Prostate gland (tissue), 2 donors: Measurements from ENCODE around the gene DPEP3. TPM values are rescaled to one million over a fixed set of nuclear protein-coding genes. Genes with fewer than 3 reads are reported as not detected.

Experiments
- DNase-seq: peaks from one replicate; pipeline ENCODE4 v3.0.0-alpha.2; 2019; ENCODE audit warnings: low spot score
- H3K27ac ChIP-seq, 2 donors: fragments of 200-600 bp; sonication (generic); 2 replicates each; pipeline ENCODE4 v1.5.1; 2017 to 2019
- H3K27me3 ChIP-seq: fragments of 200-600 bp; sonication (generic); replicated peaks from 2 replicates; pipeline ENCODE4 v1.5.1; 2019; ENCODE audit not compliant: insufficient read depth
- H3K36me3 ChIP-seq, 2 donors: fragments of 200-600 bp; sonication (generic); 1 replicate in 1 of 2; 2 replicates in 1 of 2; pipeline versions ENCODE4 v1.5.1 to v1.8.1; 2017 to 2019
- H3K4me1 ChIP-seq: fragments of 200-600 bp; sonication (generic); replicated peaks from 2 replicates; pipeline ENCODE4 v1.5.1; 2019
- H3K4me3 ChIP-seq, 2 donors: fragments of 200-600 bp; sonication (generic); 2 replicates each; pipeline ENCODE4 v1.5.1; 2017 to 2019
- H3K9me3 ChIP-seq: fragments of 200-600 bp; sonication (generic); 2 replicates; pipeline ENCODE4 v1.5.1; 2017
- CTCF ChIP-seq, 4 experiments: fragments of 200-600 bp in 2 of 4; fragments of 450-650 bp in 2 of 4; sonication (generic) in 2 of 4; IDR thresholded peaks; 1 replicate in 3 of 4; 2 replicates in 1 of 4; pipeline ENCODE4 v1.5.1; 2016 to 2019; ENCODE audit warnings: antibody characterized with exemption in 4 of 4, mild to moderate bottlenecking in 2 of 4, moderate library complexity in 2 of 4
- POLR2A ChIP-seq: fragments of 450-650 bp; IDR thresholded peaks from one replicate; pipeline ENCODE4 v1.6.1; 2016; ENCODE audit warnings: antibody characterized with exemption, mild to moderate bottlenecking
- POLR2AphosphoS5 ChIP-seq: sonication (generic); formaldehyde crosslinking; IDR thresholded peaks from one replicate; pipeline ENCODE4 v1.6.1; 2017; ENCODE audit warnings: antibody characterized with exemption
- WGBS: methylation state at CpG from one replicate; pipeline ENCODE4 v1.1.5; 2018; 5-methylcytosine and 5-hydroxymethylcytosine counted together
- intact Hi-C: fragments of 100-400 bp; cut with DNase I; formaldehyde crosslinking; loops from one replicate; pipeline ENCODE4 v1.14.2; 2022
- total RNA-seq, 2 donors: library from RNA; depleted of rRNA; stranded (reverse); fragments of >200 nt; gene quantifications; one replicate each; pipeline ENCODE4 v1.1.0, GENCODE V29; 2016

DPEP3 gene
- total RNA-seq, 2 donors from 2014 or later: 49.9 TPM; not detected in 1

- H3K36me3 ChIP-seq: no peaks in the 10 kb centered on the region
- 25% methylated on average over 13 of the region's 13 CpGs for WGBS
- DNase-seq: no peak
- H3K27ac ChIP-seq: peak overlapping the region; percentile 91 to 95
- H3K4me3 ChIP-seq: peak overlapping the region; percentile 66 to 94
- H3K4me1 ChIP-seq: peaks cover 14% of the 10 kb centered on the region
- H3K27me3 ChIP-seq: no peaks in the 10 kb centered on the region
- intact Hi-C loops: loop anchor here (10.0 kb wide), 1 partner anchor 400 kb away; no protein-coding TSS in a partner anchor
- no peaks in the 10 kb centered on the region for H3K9me3 ChIP-seq
- TF ChIP-seq CTCF (IDR thresholded peaks at IDR 0.05) (no peak), POLR2AphosphoS5 (no peak), POLR2A (no peak)
Observed at GRCh38 chr16:67935101-67935401, 45.2 kb downstream of the DPEP3 start.

GRCh38 chr16:67934306-67935100 is 45.8 kb downstream of the DPEP3 start:
- H3K4me1 ChIP-seq: peaks cover 14% of the 10 kb centered on the region
- H3K4me3 ChIP-seq: no peak overlapping the region
- H3K27ac ChIP-seq: peak overlapping the region in 1 of 2 donors; percentile 91
- WGBS: 55% methylated on average over 10 of the region's 13 CpGs
- no peaks in the 10 kb centered on the region for H3K36me3 ChIP-seq
- H3K27me3 ChIP-seq: no peaks in the 10 kb centered on the region
- intact Hi-C loops: loop anchor here (10.0 kb wide), 1 partner anchor 400 kb away; no protein-coding TSS in a partner anchor
- TF ChIP-seq POLR2AphosphoS5 (no peak), POLR2A (no peak), CTCF (IDR thresholded peaks at IDR 0.05) (no peak)
- H3K9me3 ChIP-seq: no peaks in the 10 kb centered on the region
- no peak for DNase-seq

- Histone ChIP-seq H3K4me1 (peaks cover 14% of the 10 kb centered on the region), H3K27me3 (no peaks in the 10 kb centered on the region), H3K9me3 (no peaks in the 10 kb centered on the region), H3K27ac (no peak overlapping the region), H3K4me3 (no peak overlapping the region), H3K36me3 (no peaks in the 10 kb centered on the region)
- TF ChIP-seq POLR2AphosphoS5 (no peak), CTCF (IDR thresholded peaks at IDR 0.05) (no peak), POLR2A (no peak)
- DNase-seq: no peak
- WGBS: 79% methylated on average over 7 of the region's 7 CpGs
- intact Hi-C loops: loop anchor here (10.0 kb wide), 1 partner anchor 399 kb away; no protein-coding TSS in a partner anchor
Observed at GRCh38 chr16:67933805-67934204, 46.5 kb downstream of the DPEP3 start.

- WGBS: 92% methylated on average over 4 of the region's 4 CpGs
- no peaks in the 10 kb centered on the region for H3K9me3 ChIP-seq
- intact Hi-C loops: loop anchor here (10.0 kb wide), 1 partner anchor 398 kb away; no protein-coding TSS in a partner anchor
Observed at GRCh38 chr16:67932462-67932840, 47.8 kb downstream of the DPEP3 start.

GRCh38 chr16:67931712-67932461 is 48.4 kb downstream of the DPEP3 start, which contains the start of gene CTRL:
Gene CTRL (minus strand): TSS chr16:67931862. CDS start chr16:67931852, 10 bp downstream.
- DNase-seq: no peak
- Histone ChIP-seq H3K4me3 (no peak within 1 kb of the TSS), H3K4me1 (peaks cover 8% of the 10 kb centered on the region), H3K9me3 (no peaks in the 10 kb centered on the region), H3K27me3 (no peaks in the 10 kb centered on the region), H3K36me3 (no peaks in the 10 kb centered on the region), H3K27ac (no peak within 1 kb of the TSS)
- intact Hi-C loops: loop anchor here (10.0 kb wide), 1 partner anchor 397 kb away; no protein-coding TSS in a partner anchor
- TF ChIP-seq POLR2A: no peak
- TF ChIP-seq POLR2AphosphoS5: no peak
- no peak for TF ChIP-seq CTCF (IDR thresholded peaks at IDR 0.05)
- 87% methylated on average over 15 of the region's 15 CpGs for WGBS

More at GRCh38 chr16:67932462-67932840, 47.8 kb downstream of the DPEP3 start:
- DNase-seq: no peak
- Histone ChIP-seq H3K4me3 (no peak overlapping the region), H3K36me3 (no peaks in the 10 kb centered on the region), H3K27me3 (no peaks in the 10 kb centered on the region), H3K4me1 (peaks cover 13% of the 10 kb centered on the region), H3K27ac (no peak overlapping the region)
- TF ChIP-seq POLR2A: no peak
